ENCODE results near the gene EP300.

EP300 gene

GRCh38 chr22:41206719-41207118 lies 114.3 kb downstream of the EP300 start:
- H3K4me3 ChIP-seq (ENCODE audit: low read length): no peak overlapping the region
- no peak for DNase-seq (ENCODE audit: low read depth)
- no peak for TF ChIP-seq CTCF (conservative IDR thresholded peaks at IDR 0.05; ENCODE audit: low read depth, low read length)

- H3K4me3 ChIP-seq (ENCODE audit: low read length): no peak overlapping the region
- no peak for DNase-seq (ENCODE audit: low read depth)
- no peak for TF ChIP-seq CTCF (conservative IDR thresholded peaks at IDR 0.05; ENCODE audit: low read depth, low read length)
Observed at GRCh38 chr22:41215409-41215808, 123.0 kb downstream of the EP300 start.

- no peak for TF ChIP-seq CTCF (conservative IDR thresholded peaks at IDR 0.05; ENCODE audit: low read depth, low read length)
- H3K4me3 ChIP-seq (ENCODE audit: low read length): no peak overlapping the region
- no peak for DNase-seq (ENCODE audit: low read depth)
Observed at GRCh38 chr22:41215926-41216325, 123.5 kb downstream of the EP300 start.

GRCh38 chr22:41216984-41217383 lies 124.6 kb downstream of the EP300 start:
- no peak for TF ChIP-seq CTCF (conservative IDR thresholded peaks at IDR 0.05; ENCODE audit: low read depth, low read length)
- DNase-seq (ENCODE audit: low read depth): no peak
- no peak overlapping the region for H3K4me3 ChIP-seq (ENCODE audit: low read length)

- no peak overlapping the region for H3K4me3 ChIP-seq (ENCODE audit: low read length)
- TF ChIP-seq CTCF (conservative IDR thresholded peaks at IDR 0.05; ENCODE audit: low read depth, low read length): no peak
- DNase-seq (ENCODE audit: low read depth): no peak
Observed at GRCh38 chr22:41217553-41218157, 125.3 kb downstream of the EP300 start.

GRCh38 chr22:41222846-41223507 lies 130.6 kb downstream of the EP300 start:
- no peak for TF ChIP-seq CTCF (conservative IDR thresholded peaks at IDR 0.05; ENCODE audit: low read depth, low read length)
- DNase-seq (ENCODE audit: low read depth): no peak
- no peak overlapping the region for H3K4me3 ChIP-seq (ENCODE audit: low read length)

GRCh38 chr22:41223535-41223934 lies 131.1 kb downstream of the EP300 start:
- TF ChIP-seq CTCF (conservative IDR thresholded peaks at IDR 0.05; ENCODE audit: low read depth, low read length): no peak

More at GRCh38 chr22:41223535-41223934, 131.1 kb downstream of the EP300 start:
- no peak for DNase-seq (ENCODE audit: low read depth)
- H3K4me3 ChIP-seq (ENCODE audit: low read length): no peak overlapping the region

Data from retinal pigment epithelial cell (primary cell).